CD14-positive monocyte (primary cell): ENCODE results near the gene ZNF2. TPM values are rescaled to one million over a fixed set of nuclear protein-coding genes. Genes with fewer than 3 reads are reported as not detected.

Experiments used
- DNase-seq, 3 donors: peaks; one replicate each; pipeline ENCODE4 v3.0.0-alpha.2; 2011 to 2022
- H2AFZ ChIP-seq: 2 replicates; pipeline ENCODE4 v1.6.0; 2012; ENCODE audit warnings: mild to moderate bottlenecking, low read depth, low read length, inconsistent platforms; ENCODE audit not compliant: insufficient read depth, poor library complexity, severe bottlenecking
- H3K27ac ChIP-seq, 2 donors: 1 replicate in 1 of 2; 2 replicates in 1 of 2; pipeline ENCODE4 v1.5.1; 2012 to 2013; ENCODE audit warnings: low read length in 2 of 2, control low read depth in 1 of 2, inconsistent platforms in 1 of 2, low read depth in 1 of 2, mild to moderate bottlenecking in 1 of 2
- H3K27me3 ChIP-seq, 2 donors: one replicate each; pipeline versions ENCODE4 v1.6.0 to v1.6.1; 2011 to 2013; ENCODE audit warnings: low read length in 2 of 2; ENCODE audit not compliant: control insufficient read depth in 2 of 2, insufficient read depth in 2 of 2
- H3K36me3 ChIP-seq, 2 donors: replicated peaks in 1 of 2; 1 replicate in 1 of 2; 2 replicates in 1 of 2; pipeline versions ENCODE4 v1.5.1 to v1.6.1; 2012 to 2013; ENCODE audit warnings: low read length in 2 of 2, control low read depth in 1 of 2, inconsistent platforms in 1 of 2, mild to moderate bottlenecking in 1 of 2; ENCODE audit not compliant: insufficient read depth in 2 of 2, control insufficient read depth in 1 of 2
- H3K4me1 ChIP-seq, 2 donors: 1 replicate in 1 of 2; 2 replicates in 1 of 2; pipeline versions ENCODE4 v1.5.1 to v1.6.1; 2012 to 2013; ENCODE audit warnings: low read length in 2 of 2, control low read depth in 1 of 2, inconsistent platforms in 1 of 2, mild to moderate bottlenecking in 1 of 2, moderate library complexity in 1 of 2; ENCODE audit not compliant: insufficient read depth in 2 of 2, control insufficient read depth in 1 of 2
- H3K4me2 ChIP-seq: replicated peaks from 2 replicates; pipeline ENCODE3; 2012; ENCODE audit warnings: low read length, moderate library complexity, mild to moderate bottlenecking; ENCODE audit not compliant: poor library complexity, severe bottlenecking; ENCODE audit errors: extremely low read depth
- H3K4me3 ChIP-seq, 3 experiments: fragments of 200-600 bp in 1 of 3; sonication (generic) in 1 of 3; replicated peaks in 1 of 3; 1 replicate in 2 of 3; 2 replicates in 1 of 3; pipeline ENCODE4 v1.5.1; 2011 to 2013; ENCODE audit warnings: low read length in 3 of 3, mild to moderate bottlenecking in 3 of 3, control low read depth in 2 of 3, low read depth in 2 of 3, inconsistent platforms in 1 of 3, moderate library complexity in 1 of 3
- H3K79me2 ChIP-seq: 2 replicates; pipeline ENCODE4 v1.6.0; 2012; ENCODE audit warnings: mild to moderate bottlenecking, control low read depth, inconsistent platforms, low read length, moderate library complexity; ENCODE audit not compliant: insufficient read depth
- H3K9ac ChIP-seq: 2 replicates; pipeline ENCODE4 v1.6.0; 2017; ENCODE audit warnings: low read length, mild to moderate bottlenecking; ENCODE audit not compliant: insufficient read depth, poor library complexity, severe bottlenecking
- H3K9me3 ChIP-seq, 2 donors: replicated peaks in 1 of 2; 1 replicate in 1 of 2; 2 replicates in 1 of 2; pipeline versions ENCODE4 v1.5.1 to v1.6.1; 2012 to 2013; ENCODE audit warnings: low read length in 2 of 2, control low read depth in 1 of 2; ENCODE audit not compliant: control insufficient read depth in 1 of 2, insufficient read depth in 1 of 2
- H4K20me1 ChIP-seq: 2 replicates; pipeline ENCODE4 v1.6.0; 2012; ENCODE audit warnings: mild to moderate bottlenecking, low read length, control low read depth, moderate library complexity; ENCODE audit not compliant: insufficient read depth
- H3K27ac Mint-ChIP-seq, 7 donors: one replicate each; pipeline ENCODE4 v1.8.0; 2020; ENCODE audit warnings: mild to moderate bottlenecking in 7 of 7, mixed read lengths in 7 of 7, moderate library complexity in 6 of 7, inconsistent platforms in 2 of 7
- H3K27me3 Mint-ChIP-seq, 3 donors: one replicate each; pipeline ENCODE4 v1.8.0; 2021 to 2022; ENCODE audit warnings: low read depth in 3 of 3, mild to moderate bottlenecking in 3 of 3, mixed read lengths in 3 of 3, moderate library complexity in 3 of 3, inconsistent platforms in 1 of 3
- H3K36me3 Mint-ChIP-seq, 2 donors: one replicate each; pipeline ENCODE4 v1.8.0; 2020; ENCODE audit warnings: mixed read lengths in 2 of 2, inconsistent platforms in 1 of 2, mild to moderate bottlenecking in 1 of 2
- H3K4me1 Mint-ChIP-seq: one replicate; pipeline ENCODE4 v1.8.0; 2020; ENCODE audit warnings: mild to moderate bottlenecking, mixed read lengths
- H3K4me3 Mint-ChIP-seq, 2 donors: one replicate each; pipeline ENCODE4 v1.8.0; 2020; ENCODE audit warnings: mild to moderate bottlenecking in 2 of 2, mixed read lengths in 2 of 2, moderate library complexity in 1 of 2
- H3K9me3 Mint-ChIP-seq, 7 donors: one replicate each; pipeline ENCODE4 v1.8.0; 2020 to 2022; ENCODE audit warnings: mixed read lengths in 7 of 7, mild to moderate bottlenecking in 6 of 7, moderate library complexity in 6 of 7, inconsistent platforms in 2 of 7
- WGBS: methylation state at CpG from one replicate; pipeline ENCODE4 v1.1.5; 2013; ENCODE audit warnings: missing lambda C conversion rate; ENCODE audit not compliant: insufficient coverage; 5-methylcytosine and 5-hydroxymethylcytosine counted together
- intact Hi-C, 2 donors: fragments of 100-400 bp; cut with micrococcal nuclease; formaldehyde crosslinking; loops; one replicate each; pipeline versions ENCODE4 v1.15.0 to v1.15.1; 2023
- polyA plus RNA-seq, 3 donors: library from polyadenylated mRNA; depleted of rRNA in 1 of 3; unstranded in 2 of 3; stranded (reverse) in 1 of 3; fragments of 300-500 nt in 2 of 3; fragments of >200 nt in 1 of 3; fragmentation: Illumina TruSeq in 2 of 3; gene quantifications; 1 replicate in 2 of 3; 2 replicates in 1 of 3; pipeline ENCODE4 v1.2.3, GENCODE V29; 2012 to 2021
- TF ChIP-seq, protein P1 (sequence below): fragments of 200-600 bp; IDR thresholded peaks from one replicate; pipeline ENCODE4 v1.8.0; 2022; ENCODE audit warnings: antibody characterized with exemption, mild to moderate bottlenecking

The ZNF2 gene
- polyA plus RNA-seq, 3 donors, result 0.59 to 1.5 (median 0.89) TPM

DNA sequence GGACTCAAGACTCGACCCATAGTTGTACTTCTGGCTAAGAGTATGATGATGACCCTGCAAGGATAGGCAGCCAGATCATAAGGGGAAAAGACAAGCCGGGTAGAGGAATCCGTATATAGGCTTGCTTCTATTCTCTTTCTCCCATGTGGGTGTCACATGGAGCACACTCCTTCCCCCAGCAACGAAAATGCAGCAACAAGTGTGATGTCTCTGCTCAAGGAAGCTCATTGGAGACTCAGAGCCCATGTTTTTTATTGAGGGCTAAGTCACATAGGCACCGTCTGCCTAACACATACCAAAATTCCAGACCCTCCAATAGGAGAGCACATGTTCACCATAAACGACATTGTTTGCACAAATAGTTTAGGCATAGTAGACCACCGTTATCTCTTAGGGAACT is 6.3 kb downstream of the ZNF2 start:
- Histone ChIP-seq H2AFZ (no peak overlapping the region), H3K4me2 (no peak overlapping the region), H3K36me3 (peaks cover 0 to 13% of the 10 kb centered on the region in 2 donors), H3K27ac (no peak overlapping the region), H3K4me3 (no peak overlapping the region), H3K27me3 (no peaks in the 10 kb centered on the region), H3K9ac (no peak overlapping the region), H4K20me1 (no peaks in the 10 kb centered on the region), H3K9me3 (peaks cover 25 to 39% of the 10 kb centered on the region in 2 donors), H3K79me2 (no peaks in the 10 kb centered on the region), H3K4me1 (no peaks in the 10 kb centered on the region)
- intact Hi-C loops, result no loop called here
- Mint-ChIP-seq H3K4me3 (no peak overlapping the region), H3K27me3 (no peaks in the 10 kb centered on the region), H3K36me3 (peaks cover 14 to 16% of the 10 kb centered on the region in 2 donors), H3K27ac (no peak overlapping the region), H3K9me3 (peaks cover 18 to 56% (median 31%) of the 10 kb centered on the region in 7 donors), H3K4me1 (no peaks in the 10 kb centered on the region)
- DNase-seq, result no peak
- TF ChIP-seq, protein P1, sequence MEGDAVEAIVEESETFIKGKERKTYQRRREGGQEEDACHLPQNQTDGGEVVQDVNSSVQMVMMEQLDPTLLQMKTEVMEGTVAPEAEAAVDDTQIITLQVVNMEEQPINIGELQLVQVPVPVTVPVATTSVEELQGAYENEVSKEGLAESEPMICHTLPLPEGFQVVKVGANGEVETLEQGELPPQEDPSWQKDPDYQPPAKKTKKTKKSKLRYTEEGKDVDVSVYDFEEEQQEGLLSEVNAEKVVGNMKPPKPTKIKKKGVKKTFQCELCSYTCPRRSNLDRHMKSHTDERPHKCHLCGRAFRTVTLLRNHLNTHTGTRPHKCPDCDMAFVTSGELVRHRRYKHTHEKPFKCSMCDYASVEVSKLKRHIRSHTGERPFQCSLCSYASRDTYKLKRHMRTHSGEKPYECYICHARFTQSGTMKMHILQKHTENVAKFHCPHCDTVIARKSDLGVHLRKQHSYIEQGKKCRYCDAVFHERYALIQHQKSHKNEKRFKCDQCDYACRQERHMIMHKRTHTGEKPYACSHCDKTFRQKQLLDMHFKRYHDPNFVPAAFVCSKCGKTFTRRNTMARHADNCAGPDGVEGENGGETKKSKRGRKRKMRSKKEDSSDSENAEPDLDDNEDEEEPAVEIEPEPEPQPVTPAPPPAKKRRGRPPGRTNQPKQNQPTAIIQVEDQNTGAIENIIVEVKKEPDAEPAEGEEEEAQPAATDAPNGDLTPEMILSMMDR, result no peak
- WGBS, result 73% methylated on average over 4 of the region's 7 CpGs

DNA sequence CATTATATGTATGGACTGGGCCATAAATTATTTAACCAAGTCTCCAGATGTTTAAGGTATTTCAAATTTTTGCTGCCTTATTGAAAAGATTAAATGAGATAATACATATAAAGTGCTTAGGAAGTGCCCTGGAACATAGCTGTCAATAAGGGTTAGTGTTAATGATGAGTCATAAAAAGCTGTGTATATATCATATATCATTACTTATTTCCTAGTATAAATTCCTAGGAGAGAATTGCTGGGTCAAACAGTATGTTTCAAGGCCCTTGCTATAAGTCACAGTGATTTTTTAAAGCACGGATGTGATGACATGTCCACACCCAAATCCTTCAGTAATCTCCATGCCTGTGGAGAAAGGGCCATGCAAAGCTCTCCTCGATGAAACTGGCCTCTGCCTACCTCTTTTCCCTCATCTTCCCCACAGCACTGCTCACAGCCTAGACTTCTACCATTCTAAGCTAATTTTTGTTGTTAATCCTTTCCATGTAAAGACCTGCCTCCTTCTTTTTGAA is 8.5 kb downstream of the ZNF2 start:
- Histone ChIP-seq H3K9me3 (peaks cover 41 to 53% of the 10 kb centered on the region in 2 donors), H3K4me3 (no peak overlapping the region), H3K9ac (no peak overlapping the region), H3K27me3 (no peaks in the 10 kb centered on the region), H3K36me3 (peaks cover 11 to 33% of the 10 kb centered on the region in 2 donors), H4K20me1 (no peaks in the 10 kb centered on the region), H3K4me2 (no peak overlapping the region), H3K79me2 (no peaks in the 10 kb centered on the region), H2AFZ (no peak overlapping the region), H3K4me1 (no peaks in the 10 kb centered on the region), H3K27ac (no peak overlapping the region)
- DNase-seq, result no peak
- TF ChIP-seq, protein P1, result no peak
- intact Hi-C loops, result no loop called here
- no peak overlapping the region for H3K27ac Mint-ChIP-seq
- no peaks in the 10 kb centered on the region for H3K4me1 Mint-ChIP-seq
- peaks cover 32 to 34% of the 10 kb centered on the region in 2 donors for H3K36me3 Mint-ChIP-seq
- 100% methylated on average over 1 of the region's 2 CpGs for WGBS
- no peaks in the 10 kb centered on the region for H3K27me3 Mint-ChIP-seq
- H3K4me3 Mint-ChIP-seq, result peak overlapping the region in 1 of 2 donors; percentile 24
- H3K9me3 Mint-ChIP-seq, result peaks cover 15 to 67% (median 34%) of the 10 kb centered on the region in 7 donors
